Esophagus squamous epithelium (tissue), 5 donors: ENCODE measurements around the gene CTXN1. TPM values are rescaled to one million over a fixed set of nuclear protein-coding genes. Genes with fewer than 3 reads are reported as not detected.

Source experiments
- DNase-seq: peaks from one replicate; lab custom pipeline; 2025; lab: John Stamatoyannopoulos, UW
- H3K27ac ChIP-seq, 4 donors: fragments of 200-600 bp; sonication (generic); one replicate each; pipeline ENCODE4 v1.5.1; 2016 to 2019; ENCODE audit warnings: mild to moderate bottlenecking in 1 of 4
- H3K27me3 ChIP-seq, 4 donors: fragments of 200-600 bp; sonication (generic); 1 replicate in 3 of 4; 2 replicates in 1 of 4; pipeline versions ENCODE4 v1.5.1 to v1.6.0; 2017 to 2021; ENCODE audit warnings: antibody characterized with exemption in 1 of 4
- H3K36me3 ChIP-seq, 3 donors: fragments of 200-600 bp; sonication (generic); one replicate each; pipeline ENCODE4 v1.5.1; 2016 to 2019
- H3K4me1 ChIP-seq, 3 donors: fragments of 200-600 bp; sonication (generic); one replicate each; pipeline ENCODE4 v1.5.1; 2017 to 2019
- H3K4me3 ChIP-seq, 4 donors: fragments of 200-600 bp; sonication (generic); 1 replicate in 3 of 4; 2 replicates in 1 of 4; pipeline ENCODE4 v1.5.1; 2016 to 2019; ENCODE audit warnings: mild to moderate bottlenecking in 2 of 4, moderate library complexity in 1 of 4
- H3K9me3 ChIP-seq, 3 donors: fragments of 200-600 bp; sonication (generic); one replicate each; pipeline ENCODE4 v1.5.1; 2016 to 2019
- POLR2A ChIP-seq, 4 donors: fragments of 450-650 bp; IDR thresholded peaks; one replicate each; pipeline ENCODE4 v1.6.1; 2017; ENCODE audit warnings: antibody characterized with exemption in 4 of 4, mild to moderate bottlenecking in 4 of 4, moderate library complexity in 3 of 4
- WGBS, 2 donors: methylation state at CpG; one replicate each; pipeline ENCODE4 v1.1.5; 2018; 5-methylcytosine and 5-hydroxymethylcytosine counted together
- intact Hi-C: fragments of 100-400 bp; cut with DNase I; formaldehyde crosslinking; loops from one replicate; pipeline ENCODE4 v1.15.0; 2022
- total RNA-seq, 4 donors: library from RNA; depleted of rRNA; stranded (reverse); fragments of >200 nt; gene quantifications; one replicate each; pipeline ENCODE4 v1.1.0, GENCODE V29; 2016
- TF ChIP-seq, protein P1 (sequence below), 6 experiments: fragments of 450-650 bp in 4 of 6; fragments of 200-600 bp in 2 of 6; sonication (generic) in 2 of 6; IDR thresholded peaks; one replicate each; pipeline ENCODE4 v1.5.1; 2016 to 2019; ENCODE audit warnings: antibody characterized with exemption in 6 of 6, mild to moderate bottlenecking in 4 of 6, moderate library complexity in 4 of 6
- donor health status: DM: yes; HTN: yes; CAD: no.

The CTXN1 gene
- total RNA-seq, 4 donors from 2014 or later, result 0.35 to 2.7 (median 0.75) TPM; not detected in 1

DNA sequence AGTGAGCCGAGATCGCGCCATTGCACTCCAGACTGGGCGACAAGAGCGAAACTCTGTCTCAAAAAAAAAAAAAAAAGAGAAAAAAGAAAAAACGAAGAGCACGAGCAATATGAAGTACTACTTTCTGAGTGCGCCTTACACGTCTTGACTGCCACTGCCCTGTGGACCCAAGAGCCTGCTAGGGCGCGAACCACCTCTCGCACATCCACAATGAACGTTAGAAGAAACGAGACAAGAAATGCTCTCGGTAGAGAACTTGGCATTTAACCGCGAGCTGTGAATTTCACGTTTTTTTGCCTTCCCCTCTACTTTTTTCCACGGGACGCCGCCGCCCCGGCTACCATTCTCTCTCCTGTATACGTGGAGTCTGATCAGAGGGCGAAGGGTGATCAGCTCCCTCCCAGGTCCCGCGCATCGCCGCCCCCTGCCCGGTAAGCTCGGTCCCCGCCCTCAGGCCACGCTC is 17.1 kb upstream of the CTXN1 start:
- Histone ChIP-seq H3K4me1 (peaks cover 11 to 41% (median 14%) of the 10 kb centered on the region in 3 donors), H3K9me3 (no peaks in the 10 kb centered on the region), H3K36me3 (peaks cover 2 to 35% (median 9%) of the 10 kb centered on the region in 3 donors), H3K4me3 (peak overlapping the region; percentile 82 to 90 (median 86)), H3K27me3 (no peaks in the 10 kb centered on the region), H3K27ac (peak overlapping the region; percentile 96 to 99 (median 98))
- no peak for DNase-seq
- 4 to 6% methylated on average over 28 to 31 of the region's 33 CpGs for WGBS, 2 donors
- TF ChIP-seq POLR2A (IDR thresholded peaks at IDR 0.05), result no peak
- TF ChIP-seq, protein P1, sequence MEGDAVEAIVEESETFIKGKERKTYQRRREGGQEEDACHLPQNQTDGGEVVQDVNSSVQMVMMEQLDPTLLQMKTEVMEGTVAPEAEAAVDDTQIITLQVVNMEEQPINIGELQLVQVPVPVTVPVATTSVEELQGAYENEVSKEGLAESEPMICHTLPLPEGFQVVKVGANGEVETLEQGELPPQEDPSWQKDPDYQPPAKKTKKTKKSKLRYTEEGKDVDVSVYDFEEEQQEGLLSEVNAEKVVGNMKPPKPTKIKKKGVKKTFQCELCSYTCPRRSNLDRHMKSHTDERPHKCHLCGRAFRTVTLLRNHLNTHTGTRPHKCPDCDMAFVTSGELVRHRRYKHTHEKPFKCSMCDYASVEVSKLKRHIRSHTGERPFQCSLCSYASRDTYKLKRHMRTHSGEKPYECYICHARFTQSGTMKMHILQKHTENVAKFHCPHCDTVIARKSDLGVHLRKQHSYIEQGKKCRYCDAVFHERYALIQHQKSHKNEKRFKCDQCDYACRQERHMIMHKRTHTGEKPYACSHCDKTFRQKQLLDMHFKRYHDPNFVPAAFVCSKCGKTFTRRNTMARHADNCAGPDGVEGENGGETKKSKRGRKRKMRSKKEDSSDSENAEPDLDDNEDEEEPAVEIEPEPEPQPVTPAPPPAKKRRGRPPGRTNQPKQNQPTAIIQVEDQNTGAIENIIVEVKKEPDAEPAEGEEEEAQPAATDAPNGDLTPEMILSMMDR (IDR thresholded peaks at IDR 0.05), result no peak
- intact Hi-C loops, result loop anchor here (10.0 kb wide), 1 partner anchor 312 kb away; no protein-coding TSS in a partner anchor

DNA sequence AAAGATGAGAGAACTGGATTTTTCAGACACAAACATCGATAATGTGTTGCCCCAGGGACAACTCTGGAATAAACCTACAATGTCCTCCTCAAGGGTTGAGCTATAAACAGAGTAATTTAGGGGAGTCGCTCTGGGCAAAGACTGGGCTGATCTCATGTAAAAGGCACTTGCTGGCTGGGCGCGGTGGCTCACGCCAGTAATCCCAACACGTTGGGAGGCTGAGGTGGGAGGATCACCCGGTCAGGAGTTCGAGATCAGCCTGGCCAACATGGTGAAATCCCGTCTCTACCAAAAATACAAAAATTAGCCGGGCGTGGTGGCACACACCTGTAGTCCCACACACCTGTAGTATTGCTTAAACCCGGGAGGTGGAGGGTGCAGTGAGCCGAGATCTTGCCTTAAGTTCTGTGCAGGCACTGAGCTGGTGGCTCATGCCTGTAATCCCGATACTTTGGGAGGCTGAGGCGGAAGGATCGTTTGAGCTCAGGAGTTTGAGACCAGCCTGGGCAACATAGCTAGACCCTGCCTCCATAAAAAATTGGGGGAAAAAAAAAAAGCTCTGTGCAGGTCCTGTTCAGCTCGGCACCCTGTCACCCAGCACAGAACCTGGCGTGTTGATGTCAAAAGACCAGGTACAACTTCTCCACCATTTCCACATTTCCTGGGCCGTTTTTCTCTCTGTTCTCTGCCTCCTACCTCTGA is 16.1 kb upstream of the CTXN1 start:
- intact Hi-C loops, result loop anchor here (10.0 kb wide), 1 partner anchor 313 kb away; no protein-coding TSS in a partner anchor
- Histone ChIP-seq H3K9me3 (no peaks in the 10 kb centered on the region), H3K36me3 (peaks cover 11 to 44% (median 17%) of the 10 kb centered on the region in 3 donors), H3K27me3 (no peaks in the 10 kb centered on the region), H3K4me3 (peak overlapping the region in 3 of 4 donors; percentile 82 to 89 (median 84)), H3K4me1 (peaks cover 11 to 41% (median 14%) of the 10 kb centered on the region in 3 donors), H3K27ac (peak overlapping the region in 2 of 4 donors; percentile 96 to 99)
- no peak for TF ChIP-seq POLR2A (IDR thresholded peaks at IDR 0.05)
- TF ChIP-seq, protein P1 (IDR thresholded peaks at IDR 0.05), result no peak
- DNase-seq, result no peak
- WGBS, 2 donors, result 69 to 87% methylated on average over 8 to 17 of the region's 19 CpGs

DNA sequence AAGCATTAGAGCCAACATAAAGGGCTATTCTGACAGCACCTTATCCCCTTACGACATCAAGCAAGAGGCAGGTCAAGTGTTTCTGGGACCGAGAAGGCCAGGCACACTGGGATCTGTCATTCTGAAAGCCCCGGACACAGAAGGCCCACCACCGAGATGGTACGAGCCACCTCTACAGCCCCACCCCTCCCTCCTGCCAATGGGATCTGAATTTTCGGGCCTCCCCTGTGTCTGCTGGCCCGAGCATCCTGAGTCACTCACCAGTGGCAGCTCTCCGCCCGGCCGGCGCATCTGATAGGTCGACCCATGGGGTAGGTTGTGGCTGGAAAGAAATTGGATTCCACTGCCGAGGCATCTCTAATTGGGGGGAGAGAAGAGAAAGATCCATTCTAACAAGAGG is 14.9 kb upstream of the CTXN1 start:
- H3K36me3 ChIP-seq, result peaks cover 12 to 56% (median 20%) of the 10 kb centered on the region in 3 donors
- intact Hi-C loops, result loop anchor here (10.0 kb wide), 1 partner anchor 314 kb away; no protein-coding TSS in a partner anchor
- H3K4me3 ChIP-seq, result no peak overlapping the region
- DNase-seq, result no peak
- H3K4me1 ChIP-seq, result peaks cover 11 to 41% (median 14%) of the 10 kb centered on the region in 3 donors
- no peak overlapping the region for H3K27ac ChIP-seq
- no peak for TF ChIP-seq POLR2A (IDR thresholded peaks at IDR 0.05)
- TF ChIP-seq, protein P1 (IDR thresholded peaks at IDR 0.05), result no peak
- 82 to 85% methylated on average over 5 to 12 of the region's 13 CpGs for WGBS, 2 donors
- H3K9me3 ChIP-seq, result no peaks in the 10 kb centered on the region
- no peaks in the 10 kb centered on the region for H3K27me3 ChIP-seq

DNA sequence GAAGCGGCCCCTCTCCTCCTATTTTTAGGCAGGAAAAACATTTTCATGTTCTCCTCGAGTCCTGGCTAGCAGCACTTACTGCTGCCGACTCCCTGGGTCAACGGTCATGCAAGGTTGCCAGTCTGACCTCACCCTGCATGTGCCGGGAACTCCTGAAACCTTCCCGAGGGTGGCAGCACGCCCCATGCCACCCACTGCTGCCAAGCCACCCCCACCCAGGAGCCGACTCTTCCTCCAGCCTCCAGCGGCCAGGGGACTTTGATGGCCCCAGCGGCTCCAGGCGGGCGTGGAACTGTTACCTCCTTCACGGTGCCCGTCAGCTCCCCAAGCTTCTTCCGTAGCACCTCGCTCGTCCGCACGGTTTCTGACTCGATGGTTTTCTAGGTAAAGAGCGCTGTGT is 8.8 kb upstream of the CTXN1 start:
- Histone ChIP-seq H3K36me3 (peaks cover 46 to 100% (median 50%) of the 10 kb centered on the region in 3 donors), H3K4me3 (no peak overlapping the region), H3K4me1 (peaks cover 0 to 22% (median 7%) of the 10 kb centered on the region in 3 donors), H3K27ac (no peak overlapping the region), H3K9me3 (no peaks in the 10 kb centered on the region), H3K27me3 (no peaks in the 10 kb centered on the region)
- TF ChIP-seq, protein P1 (IDR thresholded peaks at IDR 0.05), result no peak
- no peak for TF ChIP-seq POLR2A (IDR thresholded peaks at IDR 0.05)
- DNase-seq, result no peak
- intact Hi-C loops, result no loop called here
- 89 to 92% methylated on average over 18 to 20 of the region's 21 CpGs for WGBS, 2 donors
